Epithelial cell of proximal tubule (primary cell): Measurements from ENCODE around the gene HS3ST3A1. TPM values are rescaled to one million over a fixed set of nuclear protein-coding genes. Genes with fewer than 3 reads are reported as not detected.

Experiments used
- DNase-seq: peaks from one replicate; pipeline ENCODE4 v3.0.0-alpha.2; 2011; ENCODE audit warnings: low read depth
- H3K4me3 ChIP-seq: 2 replicates; pipeline ENCODE4 v1.5.1; 2011; ENCODE audit warnings: low read depth, mild to moderate bottlenecking, low read length
- total RNA-seq: library from RNA; depleted of rRNA; stranded (reverse); fragments of >200 nt; gene quantifications from 2 replicates; pipeline ENCODE4 v1.2.3, GENCODE V29; 2015
- TF ChIP-seq, protein P1 (sequence below): conservative IDR thresholded peaks from 2 replicates; pipeline ENCODE4 v1.5.1; 2012; ENCODE audit warnings: low read depth, mild to moderate bottlenecking, low read length

Gene HS3ST3A1
- total RNA-seq, 1 donor from 2014 or later: 5.8 TPM

DNA sequence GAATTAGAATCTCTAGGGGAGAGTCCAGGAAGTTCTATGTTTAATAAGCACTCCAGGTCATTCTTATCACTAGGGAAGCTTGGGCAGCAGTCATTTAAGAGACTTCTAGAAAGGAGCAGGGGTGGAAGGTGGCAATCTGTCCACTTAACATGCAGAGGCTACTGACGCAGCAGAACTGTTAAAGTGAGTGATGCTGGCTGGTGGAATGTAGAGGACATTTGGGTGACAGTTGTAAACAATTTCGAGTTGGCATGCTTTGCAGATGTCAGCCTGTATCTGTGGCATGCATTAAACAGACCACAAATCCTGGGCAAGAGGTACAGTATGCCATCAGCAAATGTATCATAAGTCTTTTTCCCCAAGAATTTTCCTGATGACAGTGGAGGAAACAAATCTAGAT lies 40.5 kb upstream of the HS3ST3A1 start:
- TF ChIP-seq, protein P1, sequence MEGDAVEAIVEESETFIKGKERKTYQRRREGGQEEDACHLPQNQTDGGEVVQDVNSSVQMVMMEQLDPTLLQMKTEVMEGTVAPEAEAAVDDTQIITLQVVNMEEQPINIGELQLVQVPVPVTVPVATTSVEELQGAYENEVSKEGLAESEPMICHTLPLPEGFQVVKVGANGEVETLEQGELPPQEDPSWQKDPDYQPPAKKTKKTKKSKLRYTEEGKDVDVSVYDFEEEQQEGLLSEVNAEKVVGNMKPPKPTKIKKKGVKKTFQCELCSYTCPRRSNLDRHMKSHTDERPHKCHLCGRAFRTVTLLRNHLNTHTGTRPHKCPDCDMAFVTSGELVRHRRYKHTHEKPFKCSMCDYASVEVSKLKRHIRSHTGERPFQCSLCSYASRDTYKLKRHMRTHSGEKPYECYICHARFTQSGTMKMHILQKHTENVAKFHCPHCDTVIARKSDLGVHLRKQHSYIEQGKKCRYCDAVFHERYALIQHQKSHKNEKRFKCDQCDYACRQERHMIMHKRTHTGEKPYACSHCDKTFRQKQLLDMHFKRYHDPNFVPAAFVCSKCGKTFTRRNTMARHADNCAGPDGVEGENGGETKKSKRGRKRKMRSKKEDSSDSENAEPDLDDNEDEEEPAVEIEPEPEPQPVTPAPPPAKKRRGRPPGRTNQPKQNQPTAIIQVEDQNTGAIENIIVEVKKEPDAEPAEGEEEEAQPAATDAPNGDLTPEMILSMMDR: no peak
- DNase-seq: no peak
- H3K4me3 ChIP-seq: no peak overlapping the region

DNA sequence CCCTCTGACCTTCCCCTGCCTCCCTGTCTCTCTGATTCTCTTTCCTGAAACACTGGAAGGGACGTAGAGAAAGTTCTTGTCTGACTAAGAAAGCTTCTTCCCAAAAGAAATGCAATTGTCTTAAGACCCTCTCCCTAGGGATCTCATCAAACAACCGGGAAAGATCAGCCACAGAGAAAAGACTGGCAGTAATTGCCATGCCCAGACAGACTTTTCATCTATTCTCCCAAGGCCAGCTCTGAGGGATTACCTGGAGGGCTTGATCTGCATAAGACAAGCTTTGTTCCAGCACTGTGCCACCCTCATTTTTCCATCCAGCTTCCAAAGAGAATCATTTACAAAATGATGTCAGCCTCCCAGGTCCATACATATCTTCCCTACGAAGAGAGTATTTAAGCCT lies 38.8 kb upstream of the HS3ST3A1 start:
- DNase-seq: no peak
- TF ChIP-seq, protein P1: no peak
- no peak overlapping the region for H3K4me3 ChIP-seq

DNA sequence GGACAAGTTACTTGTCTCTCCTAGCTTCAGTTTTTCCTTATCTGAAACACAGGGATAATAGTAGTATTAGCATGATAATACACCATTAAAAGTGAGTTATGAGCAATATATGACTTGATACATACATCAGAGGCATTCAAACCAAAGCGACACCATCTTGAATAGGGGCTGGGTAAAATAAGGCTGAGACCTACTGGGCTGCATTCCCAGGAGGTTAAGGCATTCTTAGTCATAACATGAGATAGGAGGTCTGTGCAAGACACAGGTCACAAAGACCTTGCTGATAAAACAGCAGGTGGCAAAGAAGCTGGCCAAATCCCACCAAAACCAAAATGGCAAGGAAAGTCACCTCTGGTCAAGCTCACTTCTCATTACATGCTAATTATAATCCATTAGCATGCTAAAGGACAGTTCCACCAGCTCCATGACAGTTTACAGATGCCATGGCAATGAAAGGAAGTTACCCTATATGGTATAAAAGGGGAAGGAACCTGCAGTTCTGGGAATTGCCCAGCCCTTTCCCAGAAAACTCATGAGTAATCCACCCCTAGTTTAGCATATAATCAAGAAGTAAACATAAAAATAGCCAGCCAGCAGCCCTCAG lies 37.2 kb upstream of the HS3ST3A1 start:
- TF ChIP-seq, protein P1: no peak
- no peak for DNase-seq

DNA sequence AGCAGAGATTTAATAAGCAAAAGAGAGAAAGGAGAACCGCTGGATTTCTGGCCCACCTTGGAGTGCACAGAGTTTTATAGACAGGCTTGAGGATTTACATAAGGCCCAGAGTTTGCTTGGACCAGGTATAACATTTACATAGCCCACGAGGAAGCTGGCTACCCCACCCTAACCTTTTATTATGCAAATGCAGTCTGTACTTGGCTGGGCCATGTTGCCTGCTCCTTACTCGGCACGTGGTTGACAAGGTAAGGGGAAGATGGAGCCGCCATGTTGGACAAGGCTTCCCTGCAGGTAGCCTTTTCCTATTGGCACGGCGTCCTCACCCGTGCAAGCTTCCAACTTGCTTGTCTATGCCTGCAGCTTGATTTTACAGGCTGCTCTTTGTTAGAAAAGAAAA lies 35.2 kb upstream of the HS3ST3A1 start:
- no peak for DNase-seq
- TF ChIP-seq, protein P1: no peak
- H3K4me3 ChIP-seq: no peak overlapping the region

More for the DNA sequence above, 37.2 kb upstream of the HS3ST3A1 start:
- no peak overlapping the region for H3K4me3 ChIP-seq

DNA sequence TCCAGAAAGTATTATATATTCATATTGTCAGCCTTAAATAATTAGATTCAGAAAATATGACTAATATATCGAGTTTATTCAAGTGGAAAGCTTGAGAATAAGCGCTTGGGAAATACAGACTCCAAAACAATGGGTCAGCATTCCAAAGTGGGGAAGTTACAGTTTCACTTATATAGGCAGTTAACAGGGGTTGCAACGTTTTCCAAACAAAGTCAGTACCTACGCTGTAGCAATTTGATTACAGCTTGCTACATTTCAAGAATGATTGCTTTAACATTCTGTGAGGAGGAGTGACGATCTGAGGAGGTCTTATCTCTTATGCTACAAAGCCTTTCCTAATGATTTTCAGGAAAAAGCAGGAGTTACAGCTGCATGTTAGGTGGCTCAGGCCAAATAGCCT lies 34.2 kb upstream of the HS3ST3A1 start:
- TF ChIP-seq, protein P1: no peak
- no peak for DNase-seq
- no peak overlapping the region for H3K4me3 ChIP-seq

DNA sequence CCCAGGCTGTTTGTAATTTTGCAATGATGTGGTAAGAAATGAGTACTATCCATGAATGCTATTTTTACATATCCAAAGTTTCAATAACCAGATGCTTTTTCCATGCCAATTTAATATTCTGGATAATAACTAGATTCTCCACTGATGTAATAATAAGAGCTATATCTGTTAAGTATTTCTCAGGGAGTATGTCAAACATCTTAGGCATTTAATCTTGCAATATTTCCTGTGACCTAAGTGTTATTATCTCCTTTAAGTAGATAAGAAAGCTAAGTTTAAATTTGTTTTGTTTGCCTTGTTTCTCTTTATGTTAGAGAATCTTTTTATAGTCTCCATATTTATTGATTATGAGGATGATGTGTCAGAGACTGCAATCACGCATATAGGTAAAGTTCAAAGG lies 32.3 kb upstream of the HS3ST3A1 start:
- TF ChIP-seq, protein P1: no peak
- H3K4me3 ChIP-seq: no peak overlapping the region
- DNase-seq: no peak

DNA sequence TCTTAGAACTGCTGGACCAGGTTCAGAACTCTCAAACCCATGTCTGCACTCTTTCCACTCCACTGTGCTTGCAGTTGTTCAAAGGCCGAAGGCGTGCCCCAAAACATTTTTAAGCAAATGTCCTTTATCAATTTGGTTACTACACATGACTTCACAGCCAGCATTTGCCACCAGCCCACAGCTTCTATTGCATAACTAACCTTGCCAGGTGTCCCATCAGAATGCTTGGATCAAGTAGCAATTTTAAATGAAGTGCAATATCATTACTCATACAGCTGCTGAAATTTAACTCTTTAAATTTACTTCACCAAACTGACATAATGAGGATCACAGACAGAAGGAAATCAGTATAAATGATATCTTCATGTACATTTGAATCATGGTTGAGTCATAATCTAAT lies 29.8 kb upstream of the HS3ST3A1 start:
- TF ChIP-seq, protein P1: no peak
- DNase-seq: no peak
- no peak overlapping the region for H3K4me3 ChIP-seq
